ENCODE results near the gene MAP3K5. TPM values are rescaled to one million over a fixed set of nuclear protein-coding genes. Genes with fewer than 3 reads are reported as not detected.
A peak's percentile ranks its signal among the peaks of the same experiment; 100 is the strongest.

The MAP3K5 gene
- total RNA-seq, 1 donor from 2014 or later: 1.6 TPM

DNA sequence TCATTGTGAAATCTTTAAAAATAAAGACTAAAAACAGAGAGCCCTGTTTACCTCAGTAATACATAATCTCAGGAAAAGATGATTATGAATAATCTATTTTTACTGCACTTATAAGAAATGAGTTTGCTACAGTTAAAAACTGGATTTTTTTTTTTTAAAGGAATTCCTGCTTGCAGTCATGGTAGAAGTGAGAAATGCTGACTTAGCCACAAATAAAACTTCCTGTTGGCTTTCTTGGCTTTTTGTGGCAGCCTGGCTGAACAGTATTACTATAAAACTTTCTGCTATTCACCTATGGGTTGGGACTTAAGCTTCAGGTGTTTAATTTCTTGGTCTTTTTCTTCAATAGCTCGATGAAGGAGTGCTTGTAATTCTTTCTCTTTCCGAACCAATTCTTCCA is 230.1 kb downstream of the MAP3K5 start:
- Mint-ChIP-seq H3K4me1 (ENCODE audit: unreplicated experiment) (peaks cover 3% of the 10 kb centered on the region), H3K9me3 (ENCODE audit: unreplicated experiment) (no peaks in the 10 kb centered on the region), H3K36me3 (ENCODE audit: unreplicated experiment) (peaks cover 3% of the 10 kb centered on the region), H3K4me3 (ENCODE audit: unreplicated experiment) (no peak overlapping the region), H3K27me3 (ENCODE audit: unreplicated experiment) (no peaks in the 10 kb centered on the region), H3K27ac (ENCODE audit: unreplicated experiment) (no peak overlapping the region)
- DNase-seq (ENCODE audit: extremely low spot score, unreplicated experiment): no peak
- TF ChIP-seq, protein P1, sequence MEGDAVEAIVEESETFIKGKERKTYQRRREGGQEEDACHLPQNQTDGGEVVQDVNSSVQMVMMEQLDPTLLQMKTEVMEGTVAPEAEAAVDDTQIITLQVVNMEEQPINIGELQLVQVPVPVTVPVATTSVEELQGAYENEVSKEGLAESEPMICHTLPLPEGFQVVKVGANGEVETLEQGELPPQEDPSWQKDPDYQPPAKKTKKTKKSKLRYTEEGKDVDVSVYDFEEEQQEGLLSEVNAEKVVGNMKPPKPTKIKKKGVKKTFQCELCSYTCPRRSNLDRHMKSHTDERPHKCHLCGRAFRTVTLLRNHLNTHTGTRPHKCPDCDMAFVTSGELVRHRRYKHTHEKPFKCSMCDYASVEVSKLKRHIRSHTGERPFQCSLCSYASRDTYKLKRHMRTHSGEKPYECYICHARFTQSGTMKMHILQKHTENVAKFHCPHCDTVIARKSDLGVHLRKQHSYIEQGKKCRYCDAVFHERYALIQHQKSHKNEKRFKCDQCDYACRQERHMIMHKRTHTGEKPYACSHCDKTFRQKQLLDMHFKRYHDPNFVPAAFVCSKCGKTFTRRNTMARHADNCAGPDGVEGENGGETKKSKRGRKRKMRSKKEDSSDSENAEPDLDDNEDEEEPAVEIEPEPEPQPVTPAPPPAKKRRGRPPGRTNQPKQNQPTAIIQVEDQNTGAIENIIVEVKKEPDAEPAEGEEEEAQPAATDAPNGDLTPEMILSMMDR (IDR thresholded peaks at IDR 0.05): no peak

DNA sequence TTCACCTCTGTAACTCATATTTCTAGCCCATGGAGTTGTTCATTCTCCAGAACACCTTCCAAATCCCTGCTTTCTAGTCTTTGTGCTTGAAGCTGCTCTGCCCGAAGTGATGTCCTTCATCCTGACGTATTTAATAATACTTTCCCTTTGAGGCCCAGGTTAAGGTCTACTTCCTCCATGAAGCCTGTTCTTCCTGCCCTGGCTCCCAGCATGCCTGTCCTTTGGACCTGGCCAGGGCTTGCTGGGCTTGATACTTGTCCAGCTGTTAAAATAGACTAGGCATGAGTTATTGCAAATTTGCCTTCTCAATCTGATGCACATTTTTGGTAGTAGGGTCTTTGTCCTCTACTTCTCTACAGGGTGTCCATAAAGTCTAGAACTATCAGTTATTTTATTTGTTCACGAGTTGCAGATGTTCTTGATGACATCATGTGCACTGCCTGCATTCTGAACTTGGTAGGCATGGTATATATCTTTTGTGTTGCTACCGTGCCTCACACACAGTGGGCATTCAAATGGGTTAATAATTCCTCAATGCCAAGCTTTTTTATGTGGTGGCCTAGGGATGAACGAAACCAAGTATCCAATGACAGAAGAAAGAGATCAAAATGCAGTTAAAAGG is 239.0 kb downstream of the MAP3K5 start:
- Mint-ChIP-seq H3K4me3 (ENCODE audit: unreplicated experiment) (no peak overlapping the region), H3K27ac (ENCODE audit: unreplicated experiment) (no peak overlapping the region), H3K27me3 (ENCODE audit: unreplicated experiment) (peaks cover 38% of the 10 kb centered on the region), H3K36me3 (ENCODE audit: unreplicated experiment) (peaks cover 3% of the 10 kb centered on the region), H3K9me3 (ENCODE audit: unreplicated experiment) (no peaks in the 10 kb centered on the region), H3K4me1 (ENCODE audit: unreplicated experiment) (peaks cover 10% of the 10 kb centered on the region)
- TF ChIP-seq, protein P1 (IDR thresholded peaks at IDR 0.05): no peak
- DNase-seq (ENCODE audit: extremely low spot score, unreplicated experiment): no peak

DNA sequence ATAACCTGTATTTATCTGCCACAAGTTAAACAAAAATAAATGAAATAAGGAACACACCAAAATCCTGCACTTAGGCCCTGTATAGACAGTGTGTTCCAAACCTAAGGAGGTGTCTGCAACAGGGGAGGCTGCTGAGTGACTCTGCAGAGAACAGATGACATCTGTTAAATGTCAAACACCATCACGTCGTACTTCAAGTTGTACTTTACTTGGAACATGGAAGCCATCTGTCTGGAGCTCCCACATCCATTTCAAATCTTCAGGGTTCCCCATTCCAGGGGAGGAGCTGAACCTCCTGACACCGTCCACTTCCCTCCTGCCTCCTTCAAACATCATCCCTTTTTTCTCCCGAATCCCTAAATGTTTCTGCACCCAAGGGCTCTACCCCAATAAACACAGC is 240.2 kb downstream of the MAP3K5 start:
- TF ChIP-seq, protein P1 (IDR thresholded peaks at IDR 0.05): no peak
- DNase-seq (ENCODE audit: extremely low spot score, unreplicated experiment): no peak
- peaks cover 47% of the 10 kb centered on the region for H3K27me3 Mint-ChIP-seq (ENCODE audit: unreplicated experiment)
- no peak overlapping the region for H3K4me3 Mint-ChIP-seq (ENCODE audit: unreplicated experiment)
- no peaks in the 10 kb centered on the region for H3K36me3 Mint-ChIP-seq (ENCODE audit: unreplicated experiment)
- no peaks in the 10 kb centered on the region for H3K9me3 Mint-ChIP-seq (ENCODE audit: unreplicated experiment)
- H3K4me1 Mint-ChIP-seq (ENCODE audit: unreplicated experiment): peaks cover 10% of the 10 kb centered on the region
- H3K27ac Mint-ChIP-seq (ENCODE audit: unreplicated experiment): no peak overlapping the region

DNA sequence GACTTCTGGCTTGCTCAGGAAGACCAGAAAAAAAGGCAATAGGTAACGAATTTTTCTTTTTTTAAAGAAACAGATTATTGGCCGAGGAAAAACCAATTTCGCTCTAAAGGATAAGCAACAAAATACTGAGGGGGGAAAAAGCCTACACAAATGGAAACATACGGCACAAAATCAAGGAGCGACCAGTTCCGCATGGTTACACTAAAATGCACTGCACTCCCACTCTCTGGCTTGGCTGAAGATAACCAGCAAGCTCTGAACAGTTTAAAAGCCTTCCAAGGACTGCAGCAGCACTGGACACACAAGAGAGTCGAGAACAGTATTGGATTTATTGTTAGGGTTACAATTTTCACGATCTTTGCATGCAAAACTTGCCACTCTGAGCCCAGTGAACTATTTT is 241.2 kb downstream of the MAP3K5 start:
- no peaks in the 10 kb centered on the region for H3K36me3 Mint-ChIP-seq (ENCODE audit: unreplicated experiment)
- H3K4me3 Mint-ChIP-seq (ENCODE audit: unreplicated experiment): peak overlapping the region; percentile 61
- no peak overlapping the region for H3K27ac Mint-ChIP-seq (ENCODE audit: unreplicated experiment)
- no peak for DNase-seq (ENCODE audit: extremely low spot score, unreplicated experiment)
- H3K4me1 Mint-ChIP-seq (ENCODE audit: unreplicated experiment): peaks cover 10% of the 10 kb centered on the region
- TF ChIP-seq, protein P1 (IDR thresholded peaks at IDR 0.05): no peak
- peaks cover 55% of the 10 kb centered on the region for H3K27me3 Mint-ChIP-seq (ENCODE audit: unreplicated experiment)
- H3K9me3 Mint-ChIP-seq (ENCODE audit: unreplicated experiment): no peaks in the 10 kb centered on the region

DNA sequence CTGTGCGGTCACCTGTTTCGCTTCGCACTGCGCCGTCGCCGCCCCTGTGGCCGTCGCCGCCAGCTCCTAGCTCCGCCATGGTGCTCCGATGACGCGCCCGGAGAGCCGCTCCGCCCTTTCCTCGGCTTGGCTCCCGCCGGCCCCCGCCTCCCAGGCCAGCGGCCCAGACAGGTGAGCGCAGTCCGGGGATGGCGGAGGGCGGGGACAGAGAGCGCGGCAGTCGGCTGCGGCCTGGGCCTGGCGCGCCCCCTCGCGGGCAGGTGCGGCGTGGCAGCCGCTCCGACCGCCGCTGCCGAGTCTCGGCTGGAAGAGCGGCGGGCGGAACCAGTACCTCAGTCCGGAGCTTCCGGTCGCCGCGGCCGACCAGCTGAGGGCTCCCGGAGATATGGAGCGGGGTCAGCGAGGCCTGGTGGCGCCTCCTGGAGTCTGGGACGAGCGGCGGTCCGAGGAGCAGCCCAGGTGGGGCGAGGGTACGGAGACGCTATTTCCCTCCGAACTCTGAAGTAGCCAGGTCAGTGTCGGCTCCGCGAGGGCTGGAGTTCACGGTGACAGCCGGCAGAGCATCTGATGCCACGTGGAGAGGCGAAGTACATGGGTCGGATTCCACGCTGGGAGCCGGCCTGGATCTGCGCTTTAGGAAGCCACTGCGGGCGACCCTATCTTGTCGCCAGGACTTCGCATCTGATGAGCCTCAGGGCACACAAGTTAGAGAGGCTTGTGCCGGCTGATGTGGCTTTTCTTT is 241.8 kb downstream of the MAP3K5 start, which contains the start of gene MAP7:
MAP7 (minus strand) TSS at position 93 of the 742 bp plus-strand sequence; CDS start at position 79, 14 bp downstream.
- Mint-ChIP-seq H3K9me3 (ENCODE audit: unreplicated experiment) (no peaks in the 10 kb centered on the region), H3K27ac (ENCODE audit: unreplicated experiment) (no peak within 1 kb of the TSS)
- no peak for DNase-seq (ENCODE audit: extremely low spot score, unreplicated experiment)

More for the DNA sequence above, 241.8 kb downstream of the MAP3K5 start, which contains the start of gene MAP7:
- Mint-ChIP-seq H3K27me3 (ENCODE audit: unreplicated experiment) (peaks cover 55% of the 10 kb centered on the region), H3K36me3 (ENCODE audit: unreplicated experiment) (no peaks in the 10 kb centered on the region), H3K4me3 (ENCODE audit: unreplicated experiment) (peak within 1 kb of the TSS; percentile 68), H3K4me1 (ENCODE audit: unreplicated experiment) (peaks cover 10% of the 10 kb centered on the region)
- TF ChIP-seq, protein P1 (IDR thresholded peaks at IDR 0.05): peak; percentile 98

Measured in osteocyte (in vitro differentiated cells).